ENCODE results near the gene GNPDA1. TPM values are rescaled to one million over a fixed set of nuclear protein-coding genes. Genes with fewer than 3 reads are reported as not detected.
A peak's percentile ranks its signal among the peaks of the same experiment; 100 is the strongest.

GNPDA1 gene
- polyA plus RNA-seq, 1 of the 3 experiments (the other 2 are of a cell fraction): 23.9 TPM

DNA sequence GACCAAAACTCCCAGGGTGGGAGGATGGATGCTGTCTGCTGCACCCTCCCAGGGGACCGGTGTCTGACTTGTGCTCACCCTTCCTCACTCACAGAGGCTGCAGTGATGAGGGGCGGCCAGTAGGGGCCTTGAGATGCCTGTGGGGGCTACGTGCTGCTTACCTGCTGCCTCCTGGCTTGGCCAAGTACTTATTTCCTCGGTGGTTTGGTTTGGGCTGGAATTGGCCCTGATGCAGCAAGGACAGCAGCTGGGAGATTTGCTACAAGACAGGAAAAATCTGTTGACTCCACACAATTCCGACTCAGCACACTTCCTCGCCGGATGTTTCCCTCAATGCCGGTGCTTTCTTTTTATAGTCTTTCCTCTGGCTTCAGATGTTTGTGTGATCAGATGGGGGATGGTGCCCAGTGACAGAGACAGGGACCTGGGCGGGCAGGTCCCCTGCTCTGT, 61.5 kb downstream of the GNPDA1 start:
- 63% methylated on average over 8 of the region's 9 CpGs for WGBS (ENCODE audit: low lambda C conversion rate)
- Histone ChIP-seq H3K9me2 (no peaks in the 10 kb centered on the region), H3K4me1 (ENCODE audit: control insufficient read depth in 1 of 2, insufficient read depth in 2 of 2, low read depth in 1 of 2, low read length in 1 of 2) (no peaks in the 10 kb centered on the region), H3K9ac (no peak overlapping the region), H2AFZ (ENCODE audit: low read depth) (no peak overlapping the region), H3K36me3 (replicated peaks in 1 of 2; ENCODE audit: control insufficient read depth in 1 of 2, insufficient read depth in 2 of 2, low read length in 1 of 2) (no peaks in the 10 kb centered on the region), H4K20me1 (ENCODE audit: insufficient read depth) (no peaks in the 10 kb centered on the region), H3F3A (replicated peaks; ENCODE audit: insufficient read depth) (no peaks in the 10 kb centered on the region), H3K79me2 (ENCODE audit: insufficient read depth) (no peaks in the 10 kb centered on the region), H3K4me3 (ENCODE audit: low read depth in 2 of 2, low read length in 1 of 2) (no peak overlapping the region), H3K9me3 (no peaks in the 10 kb centered on the region), H3K27ac (ENCODE audit: low read depth in 2 of 2, low read length in 1 of 2) (no peak overlapping the region), H3K4me2 (no peak overlapping the region), H3K27me3 (ENCODE audit: insufficient read depth) (no peaks in the 10 kb centered on the region)
- TF ChIP-seq CTCF (IDR thresholded peaks at IDR 0.05) (peak; percentile 43), MXI1 (IDR thresholded peaks at IDR 0.05; ENCODE audit: low read depth, low read length) (no peak)
- ChIA-PET POLR2A (no interaction called here), CTCF (interaction anchor here (1.3 to 2.9 kb wide), 3 partner anchors 10 to 61 kb away, joined by 4 to 31 read pairs (median 10); no protein-coding TSS in a partner anchor)
- peak; percentile 63 for DNase-seq

Other genes with a start within 250 kb of the GNPDA1 start
- gene PCDH1, start 134.6 kb downstream of the GNPDA1 start, polyA plus RNA-seq (2012; rRNA removed): 0.08 and 0.10 TPM in 2 replicates
- 60.3 and 78.8 TPM in 2 replicates for gene DELE1, start 89.2 kb downstream of the GNPDA1 start, polyA plus RNA-seq (2012; rRNA removed)
- 0.02 and 0.08 TPM in 2 replicates for gene PCDH12, start 54.8 kb downstream of the GNPDA1 start, polyA plus RNA-seq (2012; rRNA removed)
- gene RNF14, start 43.9 kb downstream of the GNPDA1 start, polyA plus RNA-seq (2012; rRNA removed): 24.5 and 26.3 TPM in 2 replicates
- gene NDFIP1, start 95.8 kb upstream of the GNPDA1 start, polyA plus RNA-seq (2012; rRNA removed): 25.5 and 40.0 TPM in 2 replicates

Data from SK-N-SH (cell line).